ENCODE data around the gene OR7D2. TPM values are rescaled to one million over a fixed set of nuclear protein-coding genes. Genes with fewer than 3 reads are reported as not detected.

Gene OR7D2
- total RNA-seq, 1 donor from 2014 or later, result 1.8 TPM

- H3K4me1 Mint-ChIP-seq, result no peaks in the 10 kb centered on the region
- DNase-seq (ENCODE audit: low spot score in 2 of 2, unreplicated experiment in 2 of 2), result peak; percentile 35 to 64
- peak overlapping the region; percentile 10 for H3K4me3 Mint-ChIP-seq
- H3K27me3 Mint-ChIP-seq (ENCODE audit: low read depth), result no peaks in the 10 kb centered on the region
- H3K27ac Mint-ChIP-seq, result no peak overlapping the region
- H3K9me3 Mint-ChIP-seq, result peaks cover 14% of the 10 kb centered on the region
- peak; percentile 66 for TF ChIP-seq CTCF (IDR thresholded peaks at IDR 0.05; ENCODE audit: unreplicated experiment)
- H3K36me3 Mint-ChIP-seq, result no peaks in the 10 kb centered on the region
Measured at GRCh38 chr19:9205501-9206113, 26.8 kb downstream of the OR7D2 start.

GRCh38 chr19:9219489-9219888 is 40.7 kb downstream of the OR7D2 start, which contains the start of gene OR7D4:
TSS of gene OR7D4 (minus strand) at chr19:9219589. CDS start at chr19:9214837, 4,752 bp downstream.
- Mint-ChIP-seq H3K27ac (no peak within 1 kb of the TSS), H3K4me3 (no peak within 1 kb of the TSS), H3K36me3 (peaks cover 3% of the 10 kb centered on the region), H3K9me3 (peaks cover 71% of the 10 kb centered on the region), H3K27me3 (ENCODE audit: low read depth) (no peaks in the 10 kb centered on the region), H3K4me1 (no peaks in the 10 kb centered on the region)
- no peak for DNase-seq (ENCODE audit: low spot score in 2 of 2, unreplicated experiment in 2 of 2)
- TF ChIP-seq CTCF (IDR thresholded peaks at IDR 0.05; ENCODE audit: unreplicated experiment), result no peak

Other genes with a start within 250 kb of the OR7D2 start
- gene MUC16, start 168.6 kb upstream of the OR7D2 start, total RNA-seq, result 0.60 to 1.1 TPM (median 0.66 TPM) in 3 replicates
- not detected in 3 replicates for gene OR1M1, start 91.9 kb upstream of the OR7D2 start, total RNA-seq
- not detected in 3 replicates for gene OR7G2, start 71.5 kb upstream of the OR7D2 start, total RNA-seq
- not detected in 3 replicates for gene OR7G1, start 63.2 kb upstream of the OR7D2 start, total RNA-seq
- gene OR7G3, start 52.0 kb upstream of the OR7D2 start, total RNA-seq, result not detected in 3 replicates
- gene ZNF317, start 38.6 kb upstream of the OR7D2 start, total RNA-seq, result 40.6 to 44.9 TPM (median 44.7 TPM) in 3 replicates
- gene OR7D4, start 40.6 kb downstream of the OR7D2 start, total RNA-seq, result not detected in 3 replicates
- not detected in 3 replicates for gene OR7E24, start 72.0 kb downstream of the OR7D2 start, total RNA-seq
- 9.5 to 11.2 TPM (median 10.1 TPM) in 3 replicates for gene ZNF699, start 130.9 kb downstream of the OR7D2 start, total RNA-seq
- gene ZNF559, start 145.2 kb downstream of the OR7D2 start, total RNA-seq, result 35.4 to 43.4 TPM (median 40.0 TPM) in 3 replicates
- gene ZNF177, start 184.0 kb downstream of the OR7D2 start, total RNA-seq, result 8.7 to 12.6 TPM (median 10.6 TPM) in 3 replicates

Measured in mesothelial cell of epicardium (in vitro differentiated cells).